Fibroblast of lung (primary cell): ENCODE results near the gene UTS2B. TPM values are rescaled to one million over a fixed set of nuclear protein-coding genes. Genes with fewer than 3 reads are reported as not detected.

Source experiments
- DNase-seq, 2 donors: peaks; one replicate each; pipeline versions ENCODE4 v3.0.0 to v3.0.0-alpha.2; 2010; ENCODE audit warnings: low read depth in 2 of 2
- H2AFZ ChIP-seq: 2 replicates; pipeline ENCODE4 v1.5.1; 2012; ENCODE audit warnings: low read length, control low read depth, inconsistent platforms
- H3K27ac ChIP-seq: 2 replicates; pipeline ENCODE4 v1.5.1; 2011; ENCODE audit warnings: low read length, control low read depth; ENCODE audit not compliant: insufficient read depth
- H3K27me3 ChIP-seq: 2 replicates; pipeline ENCODE4 v1.5.1; 2011; ENCODE audit warnings: mild to moderate bottlenecking, low read length; ENCODE audit not compliant: control insufficient read depth, insufficient read depth
- H3K36me3 ChIP-seq: 2 replicates; pipeline ENCODE4 v1.5.1; 2011; ENCODE audit warnings: low read length; ENCODE audit not compliant: control insufficient read depth, insufficient read depth
- H3K4me1 ChIP-seq: 2 replicates; pipeline ENCODE4 v1.5.1; 2011; ENCODE audit warnings: low read length; ENCODE audit not compliant: control insufficient read depth, insufficient read depth; ENCODE audit errors: extremely low read depth
- H3K4me2 ChIP-seq: 2 replicates; pipeline ENCODE4 v1.5.1; 2011; ENCODE audit warnings: low read length, control low read depth; ENCODE audit not compliant: insufficient read depth; ENCODE audit errors: extremely low read depth
- H3K4me3 ChIP-seq, 4 experiments: fragments of 200-600 bp in 1 of 4; sonication (generic) in 1 of 4; replicated peaks in 1 of 4; 2 replicates each; pipeline ENCODE4 v1.5.1; 2011 to 2016; ENCODE audit warnings: low read length in 4 of 4, low read depth in 3 of 4, mild to moderate bottlenecking in 3 of 4, control low read depth in 2 of 4, inconsistent platforms in 1 of 4, mixed read lengths in 1 of 4; ENCODE audit not compliant: insufficient read depth in 1 of 4; ENCODE audit errors: control extremely low read depth in 1 of 4
- H3K79me2 ChIP-seq: 2 replicates; pipeline ENCODE4 v1.5.1; 2012; ENCODE audit warnings: mild to moderate bottlenecking, low read length, inconsistent platforms; ENCODE audit not compliant: control insufficient read depth, insufficient read depth
- H3K9ac ChIP-seq: 2 replicates; pipeline ENCODE4 v1.5.1; 2011; ENCODE audit warnings: mild to moderate bottlenecking, low read length, control low read depth; ENCODE audit not compliant: insufficient read depth
- H3K9me3 ChIP-seq: 2 replicates; pipeline ENCODE4 v1.5.1; 2012; ENCODE audit warnings: low read depth, low read length; ENCODE audit not compliant: control insufficient read depth, insufficient read depth
- H4K20me1 ChIP-seq: 2 replicates; pipeline ENCODE4 v1.5.1; 2011; ENCODE audit warnings: low read length; ENCODE audit not compliant: control insufficient read depth, insufficient read depth; ENCODE audit errors: extremely low read depth
- EZH2 ChIP-seq: IDR thresholded peaks from 2 replicates; pipeline ENCODE4 v1.5.1; 2012; ENCODE audit warnings: low read length, control low read depth, mild to moderate bottlenecking; ENCODE audit errors: missing control alignments
- polyA plus RNA-seq, 2 donors: library from polyadenylated mRNA; depleted of rRNA in 1 of 2; stranded (reverse) in 1 of 2; unstranded in 1 of 2; fragments of >200 nt; gene quantifications; 2 replicates each; pipeline ENCODE4 v1.2.1, GENCODE V29; 2011 to 2012; ENCODE audit warnings: missing spikeins in 1 of 2
- total RNA-seq: library from RNA; depleted of rRNA; stranded (reverse); fragments of >200 nt; gene quantifications from 2 replicates; pipeline ENCODE4 v1.2.1, GENCODE V29; 2014
- TF ChIP-seq, protein P1 (sequence below), 2 donors: IDR thresholded peaks in 1 of 2; conservative IDR thresholded peaks in 1 of 2; 1 replicate in 1 of 2; 2 replicates in 1 of 2; pipeline ENCODE4 v1.5.1; 2011 to 2012; ENCODE audit warnings: low read length in 2 of 2, control low read depth in 1 of 2, inconsistent platforms in 1 of 2, low read depth in 1 of 2, mild to moderate bottlenecking in 1 of 2

UTS2B gene
- total and polyA plus RNA-seq, 2 donors (not counting 1 experiment from before 2014, with no cell fraction given): 0.99 to 1.3 TPM

DNA sequence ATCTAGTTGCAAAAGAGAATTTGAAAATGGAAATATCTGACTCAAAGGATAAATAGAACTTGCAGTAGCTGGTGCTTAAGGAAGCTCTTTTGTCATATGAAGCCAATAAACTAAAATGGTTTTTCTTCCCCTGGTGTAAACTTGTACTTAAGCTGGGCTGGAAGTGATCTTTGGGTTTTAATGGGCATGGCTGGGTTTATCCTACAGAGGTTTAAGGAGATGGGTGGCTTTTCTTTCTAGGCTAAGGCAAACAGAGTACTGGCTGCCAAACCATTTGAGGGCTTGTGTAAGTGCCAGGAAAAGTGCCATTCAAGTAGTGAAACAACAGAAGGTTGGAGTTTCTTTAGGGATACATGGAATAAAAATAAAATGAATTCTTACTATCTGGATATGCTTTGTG lies 12.1 kb upstream of the UTS2B start:
- Histone ChIP-seq H3K36me3 (no peaks in the 10 kb centered on the region), H4K20me1 (no peaks in the 10 kb centered on the region)

GRCh38 chr3:191342006-191342405 lies 11.7 kb upstream of the UTS2B start:
- H3K36me3 ChIP-seq: no peaks in the 10 kb centered on the region
- H3K4me3 ChIP-seq: no peak overlapping the region
- H3K27ac ChIP-seq: no peak overlapping the region
- no peaks in the 10 kb centered on the region for H4K20me1 ChIP-seq
- H3K4me2 ChIP-seq: no peak overlapping the region
- TF ChIP-seq, protein P1, sequence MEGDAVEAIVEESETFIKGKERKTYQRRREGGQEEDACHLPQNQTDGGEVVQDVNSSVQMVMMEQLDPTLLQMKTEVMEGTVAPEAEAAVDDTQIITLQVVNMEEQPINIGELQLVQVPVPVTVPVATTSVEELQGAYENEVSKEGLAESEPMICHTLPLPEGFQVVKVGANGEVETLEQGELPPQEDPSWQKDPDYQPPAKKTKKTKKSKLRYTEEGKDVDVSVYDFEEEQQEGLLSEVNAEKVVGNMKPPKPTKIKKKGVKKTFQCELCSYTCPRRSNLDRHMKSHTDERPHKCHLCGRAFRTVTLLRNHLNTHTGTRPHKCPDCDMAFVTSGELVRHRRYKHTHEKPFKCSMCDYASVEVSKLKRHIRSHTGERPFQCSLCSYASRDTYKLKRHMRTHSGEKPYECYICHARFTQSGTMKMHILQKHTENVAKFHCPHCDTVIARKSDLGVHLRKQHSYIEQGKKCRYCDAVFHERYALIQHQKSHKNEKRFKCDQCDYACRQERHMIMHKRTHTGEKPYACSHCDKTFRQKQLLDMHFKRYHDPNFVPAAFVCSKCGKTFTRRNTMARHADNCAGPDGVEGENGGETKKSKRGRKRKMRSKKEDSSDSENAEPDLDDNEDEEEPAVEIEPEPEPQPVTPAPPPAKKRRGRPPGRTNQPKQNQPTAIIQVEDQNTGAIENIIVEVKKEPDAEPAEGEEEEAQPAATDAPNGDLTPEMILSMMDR (conservative IDR thresholded peaks at IDR 0.05 in 1 of 2, IDR thresholded peaks at IDR 0.05 in 1 of 2; ENCODE audit: low read depth in 1 of 2, low read length in 2 of 2): no peak
- no peak for TF ChIP-seq EZH2
- H3K9me3 ChIP-seq: no peaks in the 10 kb centered on the region
- peaks cover 2% of the 10 kb centered on the region for H3K4me1 ChIP-seq
- peak in 1 of 2 donors; percentile 26 for DNase-seq
- peaks cover 92% of the 10 kb centered on the region for H3K79me2 ChIP-seq
- no peak overlapping the region for H2AFZ ChIP-seq
- H3K9ac ChIP-seq: no peak overlapping the region
- H3K27me3 ChIP-seq: no peaks in the 10 kb centered on the region

More for the DNA sequence above, 12.1 kb upstream of the UTS2B start:
- H3K9ac ChIP-seq: no peak overlapping the region
- H3K27ac ChIP-seq: no peak overlapping the region
- H3K4me2 ChIP-seq: peak overlapping the region; percentile 30
- no peak overlapping the region for H3K4me3 ChIP-seq
- peaks cover 2% of the 10 kb centered on the region for H3K4me1 ChIP-seq
- no peaks in the 10 kb centered on the region for H3K9me3 ChIP-seq
- no peak for DNase-seq
- TF ChIP-seq EZH2: no peak
- TF ChIP-seq, protein P1 (conservative IDR thresholded peaks at IDR 0.05 in 1 of 2, IDR thresholded peaks at IDR 0.05 in 1 of 2; ENCODE audit: low read depth in 1 of 2, low read length in 2 of 2): no peak
- H3K79me2 ChIP-seq: peaks cover 91% of the 10 kb centered on the region
- H2AFZ ChIP-seq: no peak overlapping the region
- H3K27me3 ChIP-seq: no peaks in the 10 kb centered on the region

- no peaks in the 10 kb centered on the region for H3K36me3 ChIP-seq
- no peaks in the 10 kb centered on the region for H3K27me3 ChIP-seq
- H3K27ac ChIP-seq: no peak overlapping the region
- no peak overlapping the region for H2AFZ ChIP-seq
- H3K4me3 ChIP-seq: no peak overlapping the region
- peaks cover 92% of the 10 kb centered on the region for H3K79me2 ChIP-seq
- DNase-seq: no peak
- H3K9ac ChIP-seq: no peak overlapping the region
- H3K4me2 ChIP-seq: no peak overlapping the region
- no peaks in the 10 kb centered on the region for H4K20me1 ChIP-seq
- no peaks in the 10 kb centered on the region for H3K9me3 ChIP-seq
- peaks cover 2% of the 10 kb centered on the region for H3K4me1 ChIP-seq
- TF ChIP-seq EZH2: no peak
- TF ChIP-seq, protein P1 (conservative IDR thresholded peaks at IDR 0.05 in 1 of 2, IDR thresholded peaks at IDR 0.05 in 1 of 2; ENCODE audit: low read depth in 1 of 2, low read length in 2 of 2): no peak
Observed at GRCh38 chr3:191340966-191341365, 10.6 kb upstream of the UTS2B start.
